Measurements from ENCODE around the gene ODF2.

GRCh38 chr9:128499920-128500319 lies 44.1 kb downstream of the ODF2 start:
- TF ChIP-seq, protein P1, sequence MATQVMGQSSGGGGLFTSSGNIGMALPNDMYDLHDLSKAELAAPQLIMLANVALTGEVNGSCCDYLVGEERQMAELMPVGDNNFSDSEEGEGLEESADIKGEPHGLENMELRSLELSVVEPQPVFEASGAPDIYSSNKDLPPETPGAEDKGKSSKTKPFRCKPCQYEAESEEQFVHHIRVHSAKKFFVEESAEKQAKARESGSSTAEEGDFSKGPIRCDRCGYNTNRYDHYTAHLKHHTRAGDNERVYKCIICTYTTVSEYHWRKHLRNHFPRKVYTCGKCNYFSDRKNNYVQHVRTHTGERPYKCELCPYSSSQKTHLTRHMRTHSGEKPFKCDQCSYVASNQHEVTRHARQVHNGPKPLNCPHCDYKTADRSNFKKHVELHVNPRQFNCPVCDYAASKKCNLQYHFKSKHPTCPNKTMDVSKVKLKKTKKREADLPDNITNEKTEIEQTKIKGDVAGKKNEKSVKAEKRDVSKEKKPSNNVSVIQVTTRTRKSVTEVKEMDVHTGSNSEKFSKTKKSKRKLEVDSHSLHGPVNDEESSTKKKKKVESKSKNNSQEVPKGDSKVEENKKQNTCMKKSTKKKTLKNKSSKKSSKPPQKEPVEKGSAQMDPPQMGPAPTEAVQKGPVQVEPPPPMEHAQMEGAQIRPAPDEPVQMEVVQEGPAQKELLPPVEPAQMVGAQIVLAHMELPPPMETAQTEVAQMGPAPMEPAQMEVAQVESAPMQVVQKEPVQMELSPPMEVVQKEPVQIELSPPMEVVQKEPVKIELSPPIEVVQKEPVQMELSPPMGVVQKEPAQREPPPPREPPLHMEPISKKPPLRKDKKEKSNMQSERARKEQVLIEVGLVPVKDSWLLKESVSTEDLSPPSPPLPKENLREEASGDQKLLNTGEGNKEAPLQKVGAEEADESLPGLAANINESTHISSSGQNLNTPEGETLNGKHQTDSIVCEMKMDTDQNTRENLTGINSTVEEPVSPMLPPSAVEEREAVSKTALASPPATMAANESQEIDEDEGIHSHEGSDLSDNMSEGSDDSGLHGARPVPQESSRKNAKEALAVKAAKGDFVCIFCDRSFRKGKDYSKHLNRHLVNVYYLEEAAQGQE (IDR thresholded peaks at IDR 0.05; ENCODE audit: unreplicated experiment), result no peak
- TF ChIP-seq CTCF (conservative IDR thresholded peaks at IDR 0.05; ENCODE audit: low read depth in 2 of 2), result no peak
- no peak for TF ChIP-seq EZH2phosphoT487 (IDR thresholded peaks at IDR 0.05; ENCODE audit: unreplicated experiment)
- TF ChIP-seq POLR2AphosphoS5 (IDR thresholded peaks at IDR 0.05; ENCODE audit: low read depth), result no peak
- no peak for TF ChIP-seq EZH2 (IDR thresholded peaks at IDR 0.05; ENCODE audit: low read depth, unreplicated experiment)
- no peak for TF ChIP-seq JUNB (IDR thresholded peaks at IDR 0.05; ENCODE audit: unreplicated experiment)
- no peak for TF ChIP-seq CREB1 (CRISPR knock-in tag; IDR thresholded peaks at IDR 0.05; ENCODE audit: low read depth)
- no peak for TF ChIP-seq ZNF462 (CRISPR knock-in tag; IDR thresholded peaks at IDR 0.05)
- TF ChIP-seq ETS1 (IDR thresholded peaks at IDR 0.05), result no peak
- TF ChIP-seq ZNF114 (CRISPR knock-in tag; IDR thresholded peaks at IDR 0.05), result no peak
- TF ChIP-seq STAT1 (IDR thresholded peaks at IDR 0.05; ENCODE audit: unreplicated experiment), result no peak
- no peak for TF ChIP-seq ZNF331 (CRISPR knock-in tag; IDR thresholded peaks at IDR 0.05; ENCODE audit: low read depth)

Data from GM23338 (cell line).